Endothelial cell of umbilical vein (primary cell): ENCODE measurements around the gene GLRB.

Source experiments
- CTCF ChIP-seq, 2 donors: IDR thresholded peaks; 1 replicate in 1 of 2; 2 replicates in 1 of 2; pipeline ENCODE4 v1.5.1; 2011; ENCODE audit warnings: low read length in 2 of 2, mild to moderate bottlenecking in 2 of 2, moderate library complexity in 2 of 2, control low read depth in 1 of 2, inconsistent platforms in 1 of 2, low read depth in 1 of 2; ENCODE audit not compliant: insufficient read depth in 1 of 2; ENCODE audit errors: extremely low read depth in 1 of 2
- EZH2 ChIP-seq: IDR thresholded peaks from 2 replicates; pipeline ENCODE4 v1.6.1; 2012; ENCODE audit warnings: borderline replicate concordance, low read depth, mild to moderate bottlenecking, moderate library complexity, low read length, inconsistent platforms; ENCODE audit not compliant: severe bottlenecking
- MAX ChIP-seq: IDR thresholded peaks from 2 replicates; pipeline ENCODE4 v1.6.1; 2011; ENCODE audit not compliant: insufficient read depth, insufficient read length
- MYC ChIP-seq: IDR thresholded peaks from one replicate; pipeline ENCODE4 v1.6.1; 2011; ENCODE audit warnings: mild to moderate bottlenecking, low read depth, low read length
- POLR2A ChIP-seq: IDR thresholded peaks from 2 replicates; pipeline ENCODE4 v1.6.1; 2012; ENCODE audit warnings: low read depth, mild to moderate bottlenecking, control low read depth, low read length
- POLR2AphosphoS5 ChIP-seq: IDR thresholded peaks from 2 replicates; pipeline ENCODE4 v1.6.1; 2012; ENCODE audit warnings: low read depth, mild to moderate bottlenecking, control low read depth, low read length, moderate library complexity; ENCODE audit not compliant: insufficient read depth

GRCh38 chr4:157151711-157152110 is 75.8 kb downstream of the GLRB start:
- no peak for TF ChIP-seq MAX
- TF ChIP-seq EZH2, result no peak
- no peak for TF ChIP-seq CTCF (IDR thresholded peaks at IDR 0.05; ENCODE audit: extremely low read depth in 1 of 2, insufficient read depth in 1 of 2, low read depth in 1 of 2, low read length in 2 of 2)
- TF ChIP-seq POLR2A, result no peak
- TF ChIP-seq MYC, result no peak
- no peak for TF ChIP-seq POLR2AphosphoS5
